Neural cell (in vitro differentiated cells): ENCODE results near the gene CLCNKA.

ENCODE experiments used
- EP300 ChIP-seq: fragments of 450-650 bp; conservative IDR thresholded peaks from 2 replicates; pipeline ENCODE4 v1.6.1; 2014; ENCODE audit warnings: antibody characterized with exemption, mild to moderate bottlenecking, moderate library complexity; ENCODE audit not compliant: poor library complexity, severe bottlenecking
- EZH2 ChIP-seq: fragments of 200-600, 300-800 bp; shearing (Covaris generic), sonication (generic); IDR thresholded peaks from 2 replicates; pipeline ENCODE4 v1.6.1; 2014; ENCODE audit warnings: antibody characterized with exemption, low read length, borderline replicate concordance, mild to moderate bottlenecking; ENCODE audit not compliant: insufficient read depth, poor library complexity, severe bottlenecking
- MXI1 ChIP-seq: fragments of 450-650 bp; conservative IDR thresholded peaks from 2 replicates; pipeline ENCODE4 v1.6.1; 2014; ENCODE audit warnings: antibody characterized with exemption, mild to moderate bottlenecking; ENCODE audit not compliant: poor library complexity, severe bottlenecking
- POLR2AphosphoS5 ChIP-seq: IDR thresholded peaks from 2 replicates; pipeline ENCODE4 v1.6.1; 2012
- TAF1 ChIP-seq: IDR thresholded peaks from 2 replicates; pipeline ENCODE4 v1.6.1; 2012; ENCODE audit warnings: low read depth
- TF ChIP-seq, protein P1 (sequence below): fragments of 450-650 bp; IDR thresholded peaks from 2 replicates; pipeline ENCODE4 v1.5.1; 2014; ENCODE audit warnings: antibody characterized with exemption, mild to moderate bottlenecking, moderate library complexity; ENCODE audit not compliant: poor library complexity, severe bottlenecking

DNA sequence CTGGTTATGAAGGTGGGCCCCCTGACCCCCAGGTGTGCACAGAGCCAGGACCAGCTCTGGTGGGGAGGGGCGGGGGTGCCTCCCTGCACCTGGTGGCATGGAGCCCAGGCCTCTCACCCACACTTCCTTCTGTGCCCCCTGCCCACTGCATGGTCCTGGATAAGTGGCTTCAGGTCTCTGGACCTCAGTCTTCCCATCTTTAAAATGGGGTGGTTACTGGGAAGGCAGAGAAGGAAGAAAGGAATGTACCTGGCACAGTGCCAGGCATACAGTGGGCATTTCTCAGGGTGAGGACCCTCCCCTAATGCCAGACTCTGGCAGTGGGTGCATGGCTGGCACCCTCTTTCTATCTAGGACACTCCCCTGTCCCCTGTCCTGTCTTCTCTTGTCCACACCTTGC is 7.5 kb downstream of the CLCNKA start:
- TF ChIP-seq, protein P1, sequence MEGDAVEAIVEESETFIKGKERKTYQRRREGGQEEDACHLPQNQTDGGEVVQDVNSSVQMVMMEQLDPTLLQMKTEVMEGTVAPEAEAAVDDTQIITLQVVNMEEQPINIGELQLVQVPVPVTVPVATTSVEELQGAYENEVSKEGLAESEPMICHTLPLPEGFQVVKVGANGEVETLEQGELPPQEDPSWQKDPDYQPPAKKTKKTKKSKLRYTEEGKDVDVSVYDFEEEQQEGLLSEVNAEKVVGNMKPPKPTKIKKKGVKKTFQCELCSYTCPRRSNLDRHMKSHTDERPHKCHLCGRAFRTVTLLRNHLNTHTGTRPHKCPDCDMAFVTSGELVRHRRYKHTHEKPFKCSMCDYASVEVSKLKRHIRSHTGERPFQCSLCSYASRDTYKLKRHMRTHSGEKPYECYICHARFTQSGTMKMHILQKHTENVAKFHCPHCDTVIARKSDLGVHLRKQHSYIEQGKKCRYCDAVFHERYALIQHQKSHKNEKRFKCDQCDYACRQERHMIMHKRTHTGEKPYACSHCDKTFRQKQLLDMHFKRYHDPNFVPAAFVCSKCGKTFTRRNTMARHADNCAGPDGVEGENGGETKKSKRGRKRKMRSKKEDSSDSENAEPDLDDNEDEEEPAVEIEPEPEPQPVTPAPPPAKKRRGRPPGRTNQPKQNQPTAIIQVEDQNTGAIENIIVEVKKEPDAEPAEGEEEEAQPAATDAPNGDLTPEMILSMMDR, result no peak
- TF ChIP-seq POLR2AphosphoS5, result no peak
- TF ChIP-seq EZH2, result no peak
- no peak for TF ChIP-seq EP300
- no peak for TF ChIP-seq TAF1
- no peak for TF ChIP-seq MXI1
